HepG2 (cell line): ENCODE measurements around the gene NRG2. TPM values are rescaled to one million over a fixed set of nuclear protein-coding genes. Genes with fewer than 3 reads are reported as not detected.

Experiments used
- MEF2D ChIP-seq: sonication (generic); formaldehyde crosslinking; IDR thresholded peaks from 2 replicates; pipeline ENCODE4 v1.5.1; 2020; ENCODE audit warnings: mild to moderate bottlenecking, missing genetic modification reagents
- MLXIP ChIP-seq: sonication (generic); formaldehyde crosslinking; IDR thresholded peaks from 2 replicates; pipeline ENCODE4 v1.9.0; 2021; ENCODE audit warnings: missing genetic modification reagents, borderline replicate concordance
- RNF2 ChIP-seq: fragments of 450-650 bp; conservative IDR thresholded peaks from 2 replicates; pipeline ENCODE4 v1.6.1; 2016; ENCODE audit warnings: low read depth
- SMYD3 ChIP-seq: sonication (generic); formaldehyde crosslinking; IDR thresholded peaks from 2 replicates; pipeline ENCODE4 v1.8.1; 2023; ENCODE audit warnings: mild to moderate bottlenecking, missing genetic modification reagents
- SP2 ChIP-seq: sonication (generic); formaldehyde crosslinking; IDR thresholded peaks from 2 replicates; pipeline ENCODE4 v1.5.1; 2020; ENCODE audit warnings: mild to moderate bottlenecking, missing genetic modification reagents
- SP5 ChIP-seq: IDR thresholded peaks from 2 replicates; pipeline ENCODE4 v1.6.1; 2016; ENCODE audit warnings: low read depth, borderline replicate concordance
- TEAD3 ChIP-seq: optimal IDR thresholded peaks from 2 replicates; pipeline ENCODE3; 2016; ENCODE audit warnings: borderline replicate concordance
- YY1 ChIP-seq: IDR thresholded peaks from 2 replicates; pipeline ENCODE4 v1.6.1; 2011; ENCODE audit warnings: low read length, low read depth, moderate library complexity, mild to moderate bottlenecking; ENCODE audit not compliant: insufficient read depth, insufficient replicate concordance
- ZNF232 ChIP-seq: sonication (generic); formaldehyde crosslinking; IDR thresholded peaks from 2 replicates; pipeline ENCODE4 v1.4.0; 2020; ENCODE audit warnings: missing genetic modification reagents, borderline replicate concordance
- ZNF350 ChIP-seq: sonication (generic); formaldehyde crosslinking; IDR thresholded peaks from 2 replicates; pipeline ENCODE4 v1.4.0; 2020; ENCODE audit warnings: mild to moderate bottlenecking, low read depth, missing genetic modification reagents, borderline replicate concordance
- ZNF558 ChIP-seq: sonication (generic); formaldehyde crosslinking; IDR thresholded peaks from 2 replicates; pipeline ENCODE4 v1.9.0; 2022; ENCODE audit warnings: mild to moderate bottlenecking, missing genetic modification reagents, borderline replicate concordance
- ZNF616 ChIP-seq: sonication (generic); formaldehyde crosslinking; IDR thresholded peaks from 2 replicates; pipeline ENCODE4 v1.5.0; 2020; ENCODE audit warnings: low read depth, mild to moderate bottlenecking, missing genetic modification reagents
- ZNF629 ChIP-seq: sonication (generic); formaldehyde crosslinking; conservative IDR thresholded peaks from 2 replicates; pipeline ENCODE4 v1.5.0; 2020; ENCODE audit warnings: missing genetic modification reagents
- ZNF652 ChIP-seq: IDR thresholded peaks from 2 replicates; pipeline ENCODE4 v1.6.1; 2016; ENCODE audit warnings: low read depth, borderline replicate concordance
- polyA plus RNA-seq, 8 experiments: library from polyadenylated mRNA; depleted of rRNA in 3 of 8; stranded (reverse) in 7 of 8; unstranded in 1 of 8; fragments of >200 nt; fragmentation: Illumina TruSeq in 4 of 8; extraction: Trizol in 4 of 8; gene quantifications; 2 replicates each; pipeline versions ENCODE4 v1.2.1 to v1.2.3, GENCODE V29; 2011 to 2016; ENCODE audit warnings: low read depth in 4 of 8, missing spikeins in 1 of 8, mixed read lengths in 1 of 8; ENCODE audit not compliant: insufficient read depth in 1 of 8
- total RNA-seq, 5 experiments: library from RNA; depleted of rRNA; stranded (reverse); fragments of >200 nt; fragmentation: Illumina TruSeq; extraction: Trizol; gene quantifications; 2 replicates each; pipeline ENCODE4 v1.2.3, GENCODE V29; 2016; ENCODE audit warnings: low read depth in 1 of 5
- TF ChIP-seq, protein P1 (sequence below): sonication (generic); formaldehyde crosslinking; IDR thresholded peaks from 2 replicates; pipeline ENCODE4 v1.5.0; 2020; ENCODE audit warnings: mild to moderate bottlenecking, missing genetic modification reagents
- TF ChIP-seq, protein P2 (sequence below): sonication (generic); formaldehyde crosslinking; IDR thresholded peaks from 2 replicates; pipeline ENCODE4 v1.4.0; 2020; ENCODE audit warnings: missing genetic modification reagents
- TF ChIP-seq, protein P3 (sequence below): sonication (generic); formaldehyde crosslinking; IDR thresholded peaks from 2 replicates; pipeline ENCODE4 v1.4.0; 2020; ENCODE audit warnings: missing genetic modification reagents
- TF ChIP-seq, protein P4 (sequence below): sonication (generic); formaldehyde crosslinking; IDR thresholded peaks from 2 replicates; pipeline ENCODE4 v1.4.0; 2020; ENCODE audit warnings: missing genetic modification reagents

The NRG2 gene
- total and polyA plus RNA-seq, 2 of the 13 experiments (the other 11 are each of a cell fraction or from before 2014, with no cell fraction given): not detected

DNA sequence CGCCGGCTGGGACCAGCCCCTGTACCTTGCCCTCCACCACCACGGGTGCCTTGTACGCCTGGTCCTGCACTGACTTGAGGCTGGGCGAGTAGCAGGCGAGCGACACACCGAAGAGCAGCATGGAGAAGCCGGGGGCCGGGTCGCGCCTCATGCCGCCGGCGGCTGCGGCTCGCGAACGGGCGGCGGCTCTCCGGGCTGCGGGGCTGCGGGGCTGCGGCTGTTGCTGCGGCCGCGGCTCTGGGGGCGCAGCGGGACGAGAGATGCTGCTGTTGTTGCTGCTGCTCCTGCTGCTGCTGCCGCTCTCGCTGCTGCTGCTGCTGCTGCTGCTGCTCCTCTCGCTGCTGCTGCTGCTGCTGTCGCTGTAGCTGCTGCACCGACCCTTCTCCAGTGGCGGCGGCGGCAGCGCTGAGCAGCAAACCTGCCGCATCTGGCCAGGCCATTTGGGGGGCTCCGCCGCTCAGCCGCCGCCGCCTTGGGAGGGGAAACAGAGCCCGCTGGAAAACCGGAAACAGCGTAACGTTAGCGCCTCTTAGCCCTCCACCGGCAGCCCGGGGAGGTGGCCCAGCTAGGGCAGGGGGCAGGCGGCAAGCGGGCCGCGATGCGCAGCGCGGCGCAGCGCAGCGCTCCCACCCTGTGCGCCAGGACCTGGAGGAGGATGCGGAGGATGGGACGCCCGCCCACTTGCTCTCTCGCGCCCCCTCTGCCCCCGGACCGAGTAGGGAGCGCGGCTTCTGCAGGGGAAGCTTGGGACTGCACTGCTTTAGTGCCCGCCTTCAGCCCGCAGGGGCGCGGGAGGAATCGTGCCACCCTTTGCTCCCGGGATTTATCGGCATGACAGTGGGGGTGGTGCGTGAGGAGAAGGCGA is at the start of gene NRG2 (continued):
- TF ChIP-seq TEAD3: no peak
- TF ChIP-seq ZNF616 (CRISPR knock-in tag): no peak
- TF ChIP-seq MLXIP (CRISPR knock-in tag): no peak
- TF ChIP-seq SP5: peak; percentile 44; the same call in 1 of the 2 replicates
- no peak for TF ChIP-seq MEF2D (CRISPR knock-in tag)
- no peak for TF ChIP-seq ZNF350 (CRISPR knock-in tag)
- 0 out of 2 replicates have a peak, but pooled peaks have one; percentile 33 for TF ChIP-seq RNF2
- TF ChIP-seq, protein P1, sequence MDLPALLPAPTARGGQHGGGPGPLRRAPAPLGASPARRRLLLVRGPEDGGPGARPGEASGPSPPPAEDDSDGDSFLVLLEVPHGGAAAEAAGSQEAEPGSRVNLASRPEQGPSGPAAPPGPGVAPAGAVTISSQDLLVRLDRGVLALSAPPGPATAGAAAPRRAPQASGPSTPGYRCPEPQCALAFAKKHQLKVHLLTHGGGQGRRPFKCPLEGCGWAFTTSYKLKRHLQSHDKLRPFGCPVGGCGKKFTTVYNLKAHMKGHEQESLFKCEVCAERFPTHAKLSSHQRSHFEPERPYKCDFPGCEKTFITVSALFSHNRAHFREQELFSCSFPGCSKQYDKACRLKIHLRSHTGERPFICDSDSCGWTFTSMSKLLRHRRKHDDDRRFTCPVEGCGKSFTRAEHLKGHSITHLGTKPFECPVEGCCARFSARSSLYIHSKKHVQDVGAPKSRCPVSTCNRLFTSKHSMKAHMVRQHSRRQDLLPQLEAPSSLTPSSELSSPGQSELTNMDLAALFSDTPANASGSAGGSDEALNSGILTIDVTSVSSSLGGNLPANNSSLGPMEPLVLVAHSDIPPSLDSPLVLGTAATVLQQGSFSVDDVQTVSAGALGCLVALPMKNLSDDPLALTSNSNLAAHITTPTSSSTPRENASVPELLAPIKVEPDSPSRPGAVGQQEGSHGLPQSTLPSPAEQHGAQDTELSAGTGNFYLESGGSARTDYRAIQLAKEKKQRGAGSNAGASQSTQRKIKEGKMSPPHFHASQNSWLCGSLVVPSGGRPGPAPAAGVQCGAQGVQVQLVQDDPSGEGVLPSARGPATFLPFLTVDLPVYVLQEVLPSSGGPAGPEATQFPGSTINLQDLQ (CRISPR knock-in tag): 0 out of 2 replicates have a peak, but pooled peaks have one; percentile 63
- TF ChIP-seq, protein P2, sequence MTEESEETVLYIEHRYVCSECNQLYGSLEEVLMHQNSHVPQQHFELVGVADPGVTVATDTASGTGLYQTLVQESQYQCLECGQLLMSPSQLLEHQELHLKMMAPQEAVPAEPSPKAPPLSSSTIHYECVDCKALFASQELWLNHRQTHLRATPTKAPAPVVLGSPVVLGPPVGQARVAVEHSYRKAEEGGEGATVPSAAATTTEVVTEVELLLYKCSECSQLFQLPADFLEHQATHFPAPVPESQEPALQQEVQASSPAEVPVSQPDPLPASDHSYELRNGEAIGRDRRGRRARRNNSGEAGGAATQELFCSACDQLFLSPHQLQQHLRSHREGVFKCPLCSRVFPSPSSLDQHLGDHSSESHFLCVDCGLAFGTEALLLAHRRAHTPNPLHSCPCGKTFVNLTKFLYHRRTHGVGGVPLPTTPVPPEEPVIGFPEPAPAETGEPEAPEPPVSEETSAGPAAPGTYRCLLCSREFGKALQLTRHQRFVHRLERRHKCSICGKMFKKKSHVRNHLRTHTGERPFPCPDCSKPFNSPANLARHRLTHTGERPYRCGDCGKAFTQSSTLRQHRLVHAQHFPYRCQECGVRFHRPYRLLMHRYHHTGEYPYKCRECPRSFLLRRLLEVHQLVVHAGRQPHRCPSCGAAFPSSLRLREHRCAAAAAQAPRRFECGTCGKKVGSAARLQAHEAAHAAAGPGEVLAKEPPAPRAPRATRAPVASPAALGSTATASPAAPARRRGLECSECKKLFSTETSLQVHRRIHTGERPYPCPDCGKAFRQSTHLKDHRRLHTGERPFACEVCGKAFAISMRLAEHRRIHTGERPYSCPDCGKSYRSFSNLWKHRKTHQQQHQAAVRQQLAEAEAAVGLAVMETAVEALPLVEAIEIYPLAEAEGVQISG (CRISPR knock-in tag): no peak
- no peak for TF ChIP-seq SMYD3 (CRISPR knock-in tag)
- TF ChIP-seq, protein P3, sequence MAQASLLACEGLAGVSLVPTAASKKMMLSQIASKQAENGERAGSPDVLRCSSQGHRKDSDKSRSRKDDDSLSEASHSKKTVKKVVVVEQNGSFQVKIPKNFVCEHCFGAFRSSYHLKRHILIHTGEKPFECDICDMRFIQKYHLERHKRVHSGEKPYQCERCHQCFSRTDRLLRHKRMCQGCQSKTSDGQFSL: no peak
- TF ChIP-seq, protein P4, sequence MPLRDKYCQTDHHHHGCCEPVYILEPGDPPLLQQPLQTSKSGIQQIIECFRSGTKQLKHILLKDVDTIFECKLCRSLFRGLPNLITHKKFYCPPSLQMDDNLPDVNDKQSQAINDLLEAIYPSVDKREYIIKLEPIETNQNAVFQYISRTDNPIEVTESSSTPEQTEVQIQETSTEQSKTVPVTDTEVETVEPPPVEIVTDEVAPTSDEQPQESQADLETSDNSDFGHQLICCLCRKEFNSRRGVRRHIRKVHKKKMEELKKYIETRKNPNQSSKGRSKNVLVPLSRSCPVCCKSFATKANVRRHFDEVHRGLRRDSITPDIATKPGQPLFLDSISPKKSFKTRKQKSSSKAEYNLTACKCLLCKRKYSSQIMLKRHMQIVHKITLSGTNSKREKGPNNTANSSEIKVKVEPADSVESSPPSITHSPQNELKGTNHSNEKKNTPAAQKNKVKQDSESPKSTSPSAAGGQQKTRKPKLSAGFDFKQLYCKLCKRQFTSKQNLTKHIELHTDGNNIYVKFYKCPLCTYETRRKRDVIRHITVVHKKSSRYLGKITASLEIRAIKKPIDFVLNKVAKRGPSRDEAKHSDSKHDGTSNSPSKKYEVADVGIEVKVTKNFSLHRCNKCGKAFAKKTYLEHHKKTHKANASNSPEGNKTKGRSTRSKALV (CRISPR knock-in tag): peak; percentile 87
- TF ChIP-seq ZNF629: no peak
- peak; percentile 27; the same call in 1 of the 2 replicates for TF ChIP-seq SP2
- peak; percentile 47; the same call in 1 of the 2 replicates for TF ChIP-seq ZNF558
- TF ChIP-seq ZNF652 (CRISPR knock-in tag): no peak
- no peak for TF ChIP-seq YY1
- no peak for TF ChIP-seq ZNF232 (CRISPR knock-in tag)
